GM18520 (cell line): ENCODE measurements around the gene CDIP1.

ENCODE experiments used
- ATAC-seq: cut with Tn5 transposase; IDR thresholded peaks from one replicate; pipeline ENCODE4 v1.9.1; 2021; ENCODE audit not compliant: unreplicated experiment

The CDIP1 gene

GRCh38 chr16:4494746-4495490 lies 43.7 kb downstream of the CDIP1 start:
- no peak for ATAC-seq

GRCh38 chr16:4491898-4492297 lies 46.7 kb downstream of the CDIP1 start:
- ATAC-seq: no peak

GRCh38 chr16:4489030-4489429 lies 49.5 kb downstream of the CDIP1 start:
- ATAC-seq: no peak

- ATAC-seq: no peak
Measured at GRCh38 chr16:4488499-4488967, 50.0 kb downstream of the CDIP1 start.

GRCh38 chr16:4487955-4488498 lies 50.5 kb downstream of the CDIP1 start:
- no peak for ATAC-seq

GRCh38 chr16:4486126-4486893 lies 52.3 kb downstream of the CDIP1 start:
- ATAC-seq: no peak

- no peak for ATAC-seq
Measured at GRCh38 chr16:4481963-4482362, 56.6 kb downstream of the CDIP1 start.

- ATAC-seq: no peak
Measured at GRCh38 chr16:4481526-4481925, 57.0 kb downstream of the CDIP1 start.

- ATAC-seq: no peak
Measured at GRCh38 chr16:4477966-4478365, 60.6 kb downstream of the CDIP1 start.

- peak; percentile 86 for ATAC-seq
Measured at GRCh38 chr16:4475880-4476788, 62.4 kb downstream of the CDIP1 start, which contains the start of gene HMOX2. Gene HMOX2 (plus strand): TSS chr16:4476398. CDS start chr16:4505525, 29,127 bp downstream.

- peak; percentile 30 for ATAC-seq
Measured at GRCh38 chr16:4474192-4474961, 64.2 kb downstream of the CDIP1 start, which contains the start of gene NMRAL1. Gene NMRAL1 (minus strand): TSS chr16:4474625. CDS start chr16:4474132, 493 bp downstream.

- no peak for ATAC-seq
Measured at GRCh38 chr16:4472880-4473279, 65.7 kb downstream of the CDIP1 start.

GRCh38 chr16:4471869-4472268 lies 66.7 kb downstream of the CDIP1 start:
- ATAC-seq: no peak

GRCh38 chr16:4468972-4469371 lies 69.6 kb downstream of the CDIP1 start:
- ATAC-seq: no peak

- ATAC-seq: no peak
Measured at GRCh38 chr16:4467916-4468315, 70.7 kb downstream of the CDIP1 start.

- no peak for ATAC-seq
Measured at GRCh38 chr16:4465977-4466779, 72.4 kb downstream of the CDIP1 start.

GRCh38 chr16:4463522-4464163 lies 74.9 kb downstream of the CDIP1 start:
- no peak for ATAC-seq

- ATAC-seq: no peak
Measured at GRCh38 chr16:4461250-4462085, 77.1 kb downstream of the CDIP1 start.
